ENCODE measurements around the gene GALNT18. TPM values are rescaled to one million over a fixed set of nuclear protein-coding genes. Genes with fewer than 3 reads are reported as not detected.

The GALNT18 gene
- total RNA-seq, 3 donors from 2014 or later (not counting 1 experiment from before 2014, with no cell fraction given): 0.18 to 0.42 (median 0.38) TPM

GRCh38 chr11:11629368-11629767 lies 7.6 kb upstream of the GALNT18 start:
- TF ChIP-seq, protein P1, sequence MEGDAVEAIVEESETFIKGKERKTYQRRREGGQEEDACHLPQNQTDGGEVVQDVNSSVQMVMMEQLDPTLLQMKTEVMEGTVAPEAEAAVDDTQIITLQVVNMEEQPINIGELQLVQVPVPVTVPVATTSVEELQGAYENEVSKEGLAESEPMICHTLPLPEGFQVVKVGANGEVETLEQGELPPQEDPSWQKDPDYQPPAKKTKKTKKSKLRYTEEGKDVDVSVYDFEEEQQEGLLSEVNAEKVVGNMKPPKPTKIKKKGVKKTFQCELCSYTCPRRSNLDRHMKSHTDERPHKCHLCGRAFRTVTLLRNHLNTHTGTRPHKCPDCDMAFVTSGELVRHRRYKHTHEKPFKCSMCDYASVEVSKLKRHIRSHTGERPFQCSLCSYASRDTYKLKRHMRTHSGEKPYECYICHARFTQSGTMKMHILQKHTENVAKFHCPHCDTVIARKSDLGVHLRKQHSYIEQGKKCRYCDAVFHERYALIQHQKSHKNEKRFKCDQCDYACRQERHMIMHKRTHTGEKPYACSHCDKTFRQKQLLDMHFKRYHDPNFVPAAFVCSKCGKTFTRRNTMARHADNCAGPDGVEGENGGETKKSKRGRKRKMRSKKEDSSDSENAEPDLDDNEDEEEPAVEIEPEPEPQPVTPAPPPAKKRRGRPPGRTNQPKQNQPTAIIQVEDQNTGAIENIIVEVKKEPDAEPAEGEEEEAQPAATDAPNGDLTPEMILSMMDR (IDR thresholded peaks at IDR 0.05): no peak
- no peaks in the 10 kb centered on the region for H3K4me1 ChIP-seq (ENCODE audit: control insufficient read depth, insufficient read depth, low read length)
- no peaks in the 10 kb centered on the region for H3K27me3 ChIP-seq (ENCODE audit: control insufficient read depth, insufficient read depth, low read length)
- Mint-ChIP-seq H3K27me3 (ENCODE audit: low read depth in 2 of 2) (peaks cover 0 to 9% of the 10 kb centered on the region in 2 donors), H3K27ac (no peak overlapping the region), H3K9me3 (no peaks in the 10 kb centered on the region), H3K36me3 (no peaks in the 10 kb centered on the region), H3K4me3 (no peak overlapping the region), H3K4me1 (no peaks in the 10 kb centered on the region)
- H3K36me3 ChIP-seq (ENCODE audit: control insufficient read depth, insufficient read depth, low read length): no peaks in the 10 kb centered on the region
- WGBS (ENCODE audit: insufficient coverage): 89% methylated on average over 5 of the region's 8 CpGs
- no peak overlapping the region for H3K27ac ChIP-seq (ENCODE audit: low read length)
- ATAC-seq (no peak), DNase-seq (no peak)
- H3K4me3 ChIP-seq (ENCODE audit: low read length): no peak overlapping the region
- no peaks in the 10 kb centered on the region for H3K9me3 ChIP-seq (ENCODE audit: control insufficient read depth, insufficient read depth, low read length)
- intact Hi-C loops (cut with micrococcal nuclease): no loop called here

- H3K4me1 ChIP-seq (ENCODE audit: control insufficient read depth, insufficient read depth, low read length): no peaks in the 10 kb centered on the region
- H3K27me3 Mint-ChIP-seq (ENCODE audit: low read depth in 2 of 2): peaks cover 0 to 9% of the 10 kb centered on the region in 2 donors
- intact Hi-C loops (cut with micrococcal nuclease): no loop called here
These were observed 6.8 kb upstream of the GALNT18 start for GRCh38 chr11:11628651-11629050.

GRCh38 chr11:11626128-11626527 lies 4.3 kb upstream of the GALNT18 start:
- Histone ChIP-seq H3K27me3 (ENCODE audit: control insufficient read depth, insufficient read depth, low read length) (peaks cover 3% of the 10 kb centered on the region), H3K27ac (ENCODE audit: low read length) (no peak overlapping the region), H3K36me3 (ENCODE audit: control insufficient read depth, insufficient read depth, low read length) (no peaks in the 10 kb centered on the region), H3K4me1 (ENCODE audit: control insufficient read depth, insufficient read depth, low read length) (peaks cover 6% of the 10 kb centered on the region), H3K4me3 (ENCODE audit: low read length) (no peak overlapping the region), H3K9me3 (ENCODE audit: control insufficient read depth, insufficient read depth, low read length) (no peaks in the 10 kb centered on the region)
- intact Hi-C loops (cut with micrococcal nuclease): no loop called here
- no peaks in the 10 kb centered on the region for H3K9me3 Mint-ChIP-seq
- H3K4me3 Mint-ChIP-seq: no peak overlapping the region
- no peak for DNase-seq
- H3K36me3 Mint-ChIP-seq: no peaks in the 10 kb centered on the region
- H3K4me1 Mint-ChIP-seq: peaks cover 0 to 4% of the 10 kb centered on the region in 2 donors
- peaks cover 0 to 13% of the 10 kb centered on the region in 2 donors for H3K27me3 Mint-ChIP-seq (ENCODE audit: low read depth in 2 of 2)
- TF ChIP-seq, protein P1 (IDR thresholded peaks at IDR 0.05): no peak
- no peak for ATAC-seq
- 71% methylated on average over 1 of the region's 1 CpG for WGBS (ENCODE audit: insufficient coverage)
- H3K27ac Mint-ChIP-seq: no peak overlapping the region

More at GRCh38 chr11:11628651-11629050, 6.8 kb upstream of the GALNT18 start:
- Mint-ChIP-seq H3K4me3 (no peak overlapping the region), H3K27ac (no peak overlapping the region), H3K36me3 (no peaks in the 10 kb centered on the region), H3K9me3 (no peaks in the 10 kb centered on the region), H3K4me1 (no peaks in the 10 kb centered on the region)
- Histone ChIP-seq H3K9me3 (ENCODE audit: control insufficient read depth, insufficient read depth, low read length) (no peaks in the 10 kb centered on the region), H3K36me3 (ENCODE audit: control insufficient read depth, insufficient read depth, low read length) (no peaks in the 10 kb centered on the region), H3K27me3 (ENCODE audit: control insufficient read depth, insufficient read depth, low read length) (no peaks in the 10 kb centered on the region), H3K4me3 (ENCODE audit: low read length) (no peak overlapping the region), H3K27ac (ENCODE audit: low read length) (no peak overlapping the region)
- TF ChIP-seq, protein P1 (IDR thresholded peaks at IDR 0.05): no peak
- ATAC-seq (no peak), DNase-seq (no peak)
- WGBS (ENCODE audit: insufficient coverage): 93% methylated on average over 3 of the region's 4 CpGs

DNA sequence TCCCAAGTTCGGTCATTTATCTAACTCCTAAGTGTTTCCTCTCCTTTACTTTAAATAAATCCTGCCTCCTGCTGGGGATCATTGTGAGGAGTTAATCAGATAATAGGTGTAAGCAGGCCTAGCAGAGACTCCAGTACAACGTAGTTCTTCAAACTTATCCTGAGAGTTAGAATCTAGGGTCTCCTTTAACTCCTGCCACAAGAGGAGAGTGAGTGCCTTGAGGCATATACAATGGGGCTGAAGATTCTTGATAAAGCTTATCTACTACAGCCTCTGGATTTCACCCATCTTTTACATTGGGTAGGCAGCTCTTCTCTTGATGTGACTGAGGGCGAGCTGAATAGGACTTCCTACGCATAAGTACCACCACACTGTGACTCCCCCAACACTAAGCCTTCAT lies 3.1 kb upstream of the GALNT18 start:
- no peak overlapping the region for H3K4me3 ChIP-seq (ENCODE audit: low read length)
- TF ChIP-seq, protein P1 (IDR thresholded peaks at IDR 0.05): no peak
- H3K9me3 ChIP-seq (ENCODE audit: control insufficient read depth, insufficient read depth, low read length): no peaks in the 10 kb centered on the region
- intact Hi-C loops (cut with micrococcal nuclease): loop anchor here (5.0 kb wide), 1 partner anchor 48 kb away; no protein-coding TSS in a partner anchor
- Mint-ChIP-seq H3K27ac (no peak overlapping the region), H3K36me3 (no peaks in the 10 kb centered on the region), H3K27me3 (ENCODE audit: low read depth in 2 of 2) (peaks cover 0 to 9% of the 10 kb centered on the region in 2 donors), H3K9me3 (no peaks in the 10 kb centered on the region), H3K4me3 (no peak overlapping the region), H3K4me1 (peaks cover 0 to 4% of the 10 kb centered on the region in 2 donors)
- DNase-seq: no peak
- peaks cover 15% of the 10 kb centered on the region for H3K4me1 ChIP-seq (ENCODE audit: control insufficient read depth, insufficient read depth, low read length)
- H3K36me3 ChIP-seq (ENCODE audit: control insufficient read depth, insufficient read depth, low read length): no peaks in the 10 kb centered on the region
- H3K27ac ChIP-seq (ENCODE audit: low read length): no peak overlapping the region
- 94% methylated on average over 3 of the region's 4 CpGs for WGBS (ENCODE audit: insufficient coverage)
- ATAC-seq: no peak
- peaks cover 7% of the 10 kb centered on the region for H3K27me3 ChIP-seq (ENCODE audit: control insufficient read depth, insufficient read depth, low read length)

Measured in natural killer cell (primary cell).